ENCODE data around the gene ACAP1.

Gene ACAP1

GRCh38 chr17:7317161-7317803 is 19.0 kb upstream of the ACAP1 start:
- H3K4me3 ChIP-seq (ENCODE audit: low read depth, low read length), result no peak overlapping the region
- TF ChIP-seq CTCF (IDR thresholded peaks at IDR 0.05; ENCODE audit: control insufficient read depth, extremely low read depth, insufficient read depth), result no peak
- no peak for DNase-seq (ENCODE audit: low read depth)

GRCh38 chr17:7318121-7318860 is 18.0 kb upstream of the ACAP1 start:
- no peak for DNase-seq (ENCODE audit: low read depth)
- TF ChIP-seq CTCF (IDR thresholded peaks at IDR 0.05; ENCODE audit: control insufficient read depth, extremely low read depth, insufficient read depth), result no peak

GRCh38 chr17:7321466-7321865 is 14.9 kb upstream of the ACAP1 start:
- no peak overlapping the region for H3K4me3 ChIP-seq (ENCODE audit: low read depth, low read length)
- no peak for DNase-seq (ENCODE audit: low read depth)
- no peak for TF ChIP-seq CTCF (IDR thresholded peaks at IDR 0.05; ENCODE audit: control insufficient read depth, extremely low read depth, insufficient read depth)

More at GRCh38 chr17:7318121-7318860, 18.0 kb upstream of the ACAP1 start:
- H3K4me3 ChIP-seq (ENCODE audit: low read depth, low read length), result no peak overlapping the region

GRCh38 chr17:7322520-7323194 is 13.7 kb upstream of the ACAP1 start:
- TF ChIP-seq CTCF (IDR thresholded peaks at IDR 0.05; ENCODE audit: control insufficient read depth, extremely low read depth, insufficient read depth), result no peak
- DNase-seq (ENCODE audit: low read depth), result no peak
- no peak overlapping the region for H3K4me3 ChIP-seq (ENCODE audit: low read depth, low read length)

GRCh38 chr17:7323731-7324437 is 12.4 kb upstream of the ACAP1 start:
- DNase-seq (ENCODE audit: low read depth), result no peak
- no peak overlapping the region for H3K4me3 ChIP-seq (ENCODE audit: low read depth, low read length)
- peak; percentile 65 for TF ChIP-seq CTCF (IDR thresholded peaks at IDR 0.05; ENCODE audit: control insufficient read depth, extremely low read depth, insufficient read depth)

GRCh38 chr17:7324438-7324779 is 11.9 kb upstream of the ACAP1 start:
- H3K4me3 ChIP-seq (ENCODE audit: low read depth, low read length), result no peak overlapping the region
- TF ChIP-seq CTCF (IDR thresholded peaks at IDR 0.05; ENCODE audit: control insufficient read depth, extremely low read depth, insufficient read depth), result no peak
- no peak for DNase-seq (ENCODE audit: low read depth)

Data from LNCaP clone FGC (cell line).